Fibroblast of peridontal ligament (primary cell): ENCODE data around the gene RASL11B.
A peak's percentile ranks its signal among the peaks of the same experiment; 100 is the strongest.

Experiments used
- DNase-seq: peaks from one replicate; pipeline ENCODE4 v3.0.0-alpha.2; 2010; ENCODE audit errors: extremely low read depth

The RASL11B gene

DNA sequence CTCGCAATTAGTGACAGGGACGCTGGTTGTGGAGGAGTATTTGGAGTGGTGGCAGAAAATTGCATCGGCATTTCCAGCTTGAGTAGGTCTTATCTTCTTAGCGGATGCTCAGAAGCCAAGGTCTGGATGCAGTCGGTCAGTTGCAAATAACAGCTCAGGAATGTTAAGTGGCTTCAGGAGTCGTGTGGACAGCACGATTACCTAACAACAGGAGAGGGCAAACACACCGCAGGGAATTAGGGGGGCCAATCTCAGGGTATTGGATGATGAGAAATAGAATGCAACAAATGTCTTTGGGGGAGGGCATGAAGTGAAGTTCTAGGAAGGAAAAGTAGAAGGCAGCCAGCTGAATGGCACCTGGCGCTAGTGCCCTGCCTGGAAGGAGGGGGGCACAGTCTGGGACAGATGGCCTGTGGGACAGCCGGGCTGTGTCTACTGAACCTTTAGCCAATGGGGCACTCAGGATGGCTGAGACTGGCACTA is 11.8 kb downstream of the RASL11B start:
- no peak for DNase-seq

DNA sequence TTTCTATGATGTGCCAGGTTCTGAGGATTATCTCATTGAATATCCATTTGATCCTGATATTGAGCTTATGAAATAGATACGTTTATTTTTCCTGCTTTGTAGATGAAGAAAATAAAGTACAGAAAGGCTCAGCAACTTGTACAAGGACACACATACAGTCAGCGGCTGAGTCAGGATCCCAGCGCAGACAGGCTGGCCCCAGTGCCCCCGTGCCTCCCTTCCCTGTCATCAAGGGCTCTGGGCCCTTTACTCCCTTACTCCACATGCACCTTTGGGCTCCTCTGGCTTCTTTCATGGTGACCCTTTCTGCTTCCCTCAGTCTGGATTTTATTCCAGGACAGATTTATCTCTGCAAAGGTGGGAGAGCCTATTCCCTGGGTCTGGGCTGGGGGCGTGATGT is 12.8 kb downstream of the RASL11B start:
- no peak for DNase-seq

DNA sequence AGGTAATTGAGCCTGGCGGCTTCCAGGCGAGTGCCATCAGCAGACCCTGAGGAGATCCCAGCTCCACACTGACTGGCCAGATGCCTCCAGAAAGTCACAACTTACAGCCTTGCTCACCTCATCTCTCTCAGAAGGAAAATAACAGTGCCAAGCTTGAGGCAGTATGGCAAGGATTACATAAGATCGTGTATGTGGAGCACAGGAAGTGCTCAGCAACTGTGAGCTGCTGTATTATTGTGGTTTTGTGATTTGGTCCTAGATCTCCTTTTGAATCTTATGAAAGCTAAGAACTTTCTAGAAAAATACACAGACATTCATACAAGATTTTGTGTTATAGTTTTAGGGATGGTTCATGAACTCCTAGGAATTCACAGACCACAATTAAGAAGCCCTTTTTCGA is 14.0 kb downstream of the RASL11B start:
- no peak for DNase-seq

DNA sequence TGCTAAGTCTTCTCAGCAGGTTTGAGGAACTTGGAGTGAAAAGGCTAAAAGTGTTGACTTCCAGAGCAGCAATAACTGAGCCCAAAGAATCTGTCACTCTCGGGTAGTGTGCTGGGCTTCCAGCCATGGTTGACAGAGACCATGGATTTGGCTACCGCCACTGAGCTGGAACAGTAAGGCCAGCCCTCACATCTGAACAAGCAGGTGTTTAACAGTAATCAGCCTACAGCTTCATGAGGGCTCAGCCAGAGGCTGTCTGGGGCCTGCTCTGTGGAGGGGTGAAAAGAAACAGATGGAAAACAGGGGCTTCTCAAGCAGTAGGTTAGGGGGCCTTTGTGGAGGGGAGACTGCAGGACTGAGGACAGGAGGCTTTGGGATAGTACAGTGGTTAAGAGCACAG is 14.9 kb downstream of the RASL11B start:
- no peak for DNase-seq

- DNase-seq: no peak
Measured at GRCh38 chr4:52877694-52878093, 15.6 kb downstream of the RASL11B start.

DNA sequence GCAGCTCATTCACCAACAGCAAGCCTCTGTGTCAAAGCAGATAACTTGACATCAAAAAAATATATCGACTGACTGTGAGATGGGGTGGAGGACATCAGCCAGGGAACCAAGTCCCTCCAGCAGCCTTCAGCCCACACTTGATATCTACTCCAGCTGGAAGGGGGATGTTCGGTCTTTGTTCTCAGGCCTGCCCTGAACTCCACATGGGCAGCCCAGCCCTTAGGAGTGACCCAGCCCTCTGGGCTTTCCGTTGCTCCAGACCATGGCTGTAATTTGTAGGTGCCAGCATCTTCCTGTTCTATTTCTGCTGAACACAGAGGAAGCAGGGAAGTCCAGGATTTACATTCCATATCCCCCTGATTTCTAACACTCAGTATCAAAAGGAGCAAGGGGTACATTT is 17.4 kb downstream of the RASL11B start:
- DNase-seq: no peak

DNA sequence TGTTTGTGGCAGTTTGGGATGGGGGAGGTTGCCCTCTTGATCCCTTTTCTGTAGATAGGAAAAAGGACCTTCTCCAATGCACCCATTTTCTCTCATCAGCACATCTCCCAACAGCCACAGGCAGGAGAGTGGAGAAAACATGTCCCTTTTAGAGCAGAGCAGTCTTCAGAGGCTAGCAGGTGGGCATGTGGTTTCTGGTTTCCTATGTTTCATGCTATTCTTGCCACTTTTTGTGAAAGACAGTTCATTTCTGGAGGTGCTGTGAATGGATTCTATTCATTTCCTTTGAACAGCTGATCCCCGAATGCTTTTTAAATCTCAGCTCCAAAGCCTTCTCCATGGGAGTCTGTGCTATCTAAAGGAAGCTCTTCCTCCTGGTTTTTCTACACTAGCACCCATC is 18.9 kb downstream of the RASL11B start:
- no peak for DNase-seq

- no peak for DNase-seq
Measured at GRCh38 chr4:52883183-52883621, 21.1 kb downstream of the RASL11B start.

- no peak for DNase-seq
Measured at GRCh38 chr4:52883707-52884669, 21.9 kb downstream of the RASL11B start.

- no peak for DNase-seq
Measured at GRCh38 chr4:52884994-52885393, 22.9 kb downstream of the RASL11B start.

DNA sequence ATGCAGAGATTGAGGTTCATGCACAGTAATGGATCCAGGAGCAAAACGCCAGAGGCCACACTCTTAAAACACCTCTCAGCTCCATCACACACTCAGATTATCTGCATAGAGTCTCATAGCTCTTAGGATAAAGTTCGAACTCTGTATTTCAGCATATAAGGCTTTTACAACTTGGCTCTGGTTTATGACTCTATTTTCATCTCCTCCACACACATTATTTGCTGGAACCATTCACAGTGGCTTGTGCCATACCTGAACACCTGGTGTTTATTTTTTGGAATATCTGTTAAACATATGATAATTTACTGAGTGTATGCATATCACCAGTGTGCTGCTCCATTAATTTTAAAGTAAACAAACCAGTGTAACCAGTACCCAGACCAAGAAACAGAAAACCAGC is 27.2 kb downstream of the RASL11B start:
- DNase-seq: no peak

GRCh38 chr4:52889778-52890520 is 27.8 kb downstream of the RASL11B start:
- DNase-seq: no peak

- no peak for DNase-seq
Measured at GRCh38 chr4:52890521-52890791, 28.3 kb downstream of the RASL11B start.

GRCh38 chr4:52891743-52892142 is 29.6 kb downstream of the RASL11B start:
- DNase-seq: no peak

DNA sequence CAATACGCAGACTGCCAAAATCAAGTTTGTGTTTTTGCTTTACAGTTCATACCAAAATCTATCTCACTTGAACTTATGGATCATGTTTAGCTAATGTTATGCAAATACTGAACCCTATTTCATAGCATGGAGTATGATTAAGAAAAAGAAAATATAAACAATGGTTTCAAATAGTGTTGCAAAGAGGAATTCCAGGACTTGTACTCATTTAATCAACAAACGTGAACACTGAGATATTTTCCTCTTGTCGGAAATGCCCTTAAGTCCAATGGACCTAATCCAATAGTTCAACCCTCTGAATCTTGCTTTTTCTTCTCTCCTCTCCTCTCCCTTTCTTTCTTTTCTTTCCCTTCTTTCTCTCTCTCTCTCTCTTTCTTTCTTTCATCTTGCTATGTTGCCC is 30.8 kb downstream of the RASL11B start:
- DNase-seq: peak; percentile 65

- DNase-seq: peak; percentile 35
Measured at GRCh38 chr4:52894443-52894842, 32.3 kb downstream of the RASL11B start.

DNA sequence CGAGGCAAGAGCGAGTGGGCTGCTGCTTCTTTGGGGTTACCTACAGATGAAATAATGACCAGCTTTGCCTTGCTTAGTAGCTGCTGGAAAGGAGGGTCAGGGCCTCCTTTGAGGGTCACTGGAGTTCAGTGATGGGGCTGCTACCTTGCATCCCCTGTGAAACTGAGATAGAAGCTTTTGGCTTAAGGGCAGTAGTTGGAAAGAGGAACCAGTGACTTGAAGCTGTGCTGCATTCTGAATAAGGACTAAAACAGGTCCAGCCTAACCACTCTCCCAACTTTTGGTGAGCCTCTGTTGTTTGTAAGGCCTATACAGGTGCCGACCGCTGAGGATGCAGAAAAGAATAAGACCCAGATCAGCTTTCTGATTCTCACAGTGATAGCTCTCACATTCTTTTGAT is 41.2 kb downstream of the RASL11B start:
- DNase-seq: no peak

GRCh38 chr4:52904421-52904820 is 42.3 kb downstream of the RASL11B start:
- DNase-seq: no peak

- no peak for DNase-seq
Measured at GRCh38 chr4:52907510-52907909, 45.4 kb downstream of the RASL11B start.

- no peak for DNase-seq
Measured at GRCh38 chr4:52910115-52910514, 48.0 kb downstream of the RASL11B start.

- DNase-seq: peak; percentile 47
Measured at GRCh38 chr4:52911684-52912294, 49.7 kb downstream of the RASL11B start.

GRCh38 chr4:52912608-52913007 is 50.5 kb downstream of the RASL11B start:
- peak; percentile 38 for DNase-seq
